MM.1S (cell line): ENCODE measurements around the gene KHDC4.

Experiments
- EZH2 ChIP-seq: fragments of 300-600 bp; sonication (generic); optimal IDR thresholded peaks from 2 replicates; pipeline ENCODE3; 2017; ENCODE audit warnings: low read depth, mild to moderate bottlenecking, antibody characterized with exemption, low read length, mixed read lengths
- EZH2phosphoT487 ChIP-seq: fragments of 300-600 bp; sonication (generic); IDR thresholded peaks from 2 replicates; pipeline ENCODE4 v1.6.1; 2018; ENCODE audit warnings: antibody characterized with exemption, low read length
- TF ChIP-seq, protein P1 (sequence below): fragments of 300-600 bp; sonication (generic); IDR thresholded peaks from 2 replicates; pipeline ENCODE4 v1.5.1; 2016; ENCODE audit warnings: antibody characterized with exemption, low read length, mixed read lengths

DNA sequence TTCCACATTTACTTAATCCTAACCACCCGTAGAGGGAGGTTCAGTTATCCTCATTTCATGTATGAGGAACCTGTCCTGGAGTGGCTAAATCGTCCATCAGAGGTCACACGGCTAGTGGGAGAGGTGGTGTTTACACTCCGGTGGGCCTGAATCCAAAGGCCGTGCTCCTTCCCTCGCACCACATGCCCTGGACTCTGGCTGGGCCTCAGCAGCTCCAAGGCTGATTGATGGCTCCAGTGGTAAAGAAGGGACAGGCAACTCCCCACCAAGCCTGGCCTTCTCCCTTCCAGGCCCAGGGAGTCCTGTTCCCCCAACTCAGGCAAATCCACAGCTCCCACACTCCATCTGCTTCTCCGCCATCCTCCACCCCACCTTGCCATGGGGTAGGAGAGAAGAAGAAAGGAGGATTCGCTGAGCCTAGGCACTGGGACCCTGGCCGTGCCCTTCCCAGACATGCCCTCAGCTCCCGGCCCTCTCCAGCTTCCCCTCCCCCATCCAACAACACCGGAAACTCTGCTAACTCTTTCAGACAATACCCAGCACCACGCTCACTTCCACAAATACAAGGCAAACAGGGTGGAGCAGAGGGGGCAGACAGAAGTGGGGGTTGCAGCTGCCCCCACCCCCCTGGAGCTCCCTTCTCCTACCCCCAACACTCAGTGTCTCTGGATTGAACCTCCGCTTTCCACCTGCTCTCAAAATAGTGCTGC lies 33.3 kb upstream of the KHDC4 start:
- TF ChIP-seq, protein P1, sequence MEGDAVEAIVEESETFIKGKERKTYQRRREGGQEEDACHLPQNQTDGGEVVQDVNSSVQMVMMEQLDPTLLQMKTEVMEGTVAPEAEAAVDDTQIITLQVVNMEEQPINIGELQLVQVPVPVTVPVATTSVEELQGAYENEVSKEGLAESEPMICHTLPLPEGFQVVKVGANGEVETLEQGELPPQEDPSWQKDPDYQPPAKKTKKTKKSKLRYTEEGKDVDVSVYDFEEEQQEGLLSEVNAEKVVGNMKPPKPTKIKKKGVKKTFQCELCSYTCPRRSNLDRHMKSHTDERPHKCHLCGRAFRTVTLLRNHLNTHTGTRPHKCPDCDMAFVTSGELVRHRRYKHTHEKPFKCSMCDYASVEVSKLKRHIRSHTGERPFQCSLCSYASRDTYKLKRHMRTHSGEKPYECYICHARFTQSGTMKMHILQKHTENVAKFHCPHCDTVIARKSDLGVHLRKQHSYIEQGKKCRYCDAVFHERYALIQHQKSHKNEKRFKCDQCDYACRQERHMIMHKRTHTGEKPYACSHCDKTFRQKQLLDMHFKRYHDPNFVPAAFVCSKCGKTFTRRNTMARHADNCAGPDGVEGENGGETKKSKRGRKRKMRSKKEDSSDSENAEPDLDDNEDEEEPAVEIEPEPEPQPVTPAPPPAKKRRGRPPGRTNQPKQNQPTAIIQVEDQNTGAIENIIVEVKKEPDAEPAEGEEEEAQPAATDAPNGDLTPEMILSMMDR: no peak
- TF ChIP-seq EZH2 (no peak), EZH2phosphoT487 (no peak)
